WERI-Rb-1 (cell line): Measurements from ENCODE around the gene BBS4.

Experiments used
- DNase-seq: peaks from one replicate; pipeline ENCODE4 v3.0.0-alpha.2; 2020
- H3K27ac ChIP-seq: fragments of 250-450 bp; sonication (Bioruptor Pico); 2 replicates; pipeline ENCODE4 v1.5.1; 2020; ENCODE audit warnings: mild to moderate bottlenecking, moderate library complexity
- H3K27me3 ChIP-seq: fragments of 250-450 bp; sonication (Bioruptor Pico); 2 replicates; pipeline ENCODE4 v1.5.1; 2021; ENCODE audit warnings: mild to moderate bottlenecking, low read depth, moderate library complexity; ENCODE audit not compliant: insufficient read depth, severe bottlenecking
- H3K36me3 ChIP-seq: fragments of 250-450 bp; sonication (Bioruptor Pico); 2 replicates; pipeline ENCODE4 v1.5.1; 2020; ENCODE audit warnings: mild to moderate bottlenecking, moderate library complexity
- H3K4me3 ChIP-seq: 2 replicates; pipeline ENCODE4 v1.5.1; 2011; ENCODE audit warnings: low read depth, mild to moderate bottlenecking, control low read depth, low read length
- H3K9me3 ChIP-seq: fragments of 250-450 bp; sonication (Bioruptor Pico); 2 replicates; pipeline ENCODE4 v1.5.1; 2021; ENCODE audit warnings: mild to moderate bottlenecking, moderate library complexity; ENCODE audit not compliant: severe bottlenecking
- CTCF ChIP-seq: IDR thresholded peaks from 2 replicates; pipeline ENCODE4 v1.5.1; 2011; ENCODE audit warnings: low read depth, mild to moderate bottlenecking, control low read depth, inconsistent platforms, low read length

Gene BBS4

DNA sequence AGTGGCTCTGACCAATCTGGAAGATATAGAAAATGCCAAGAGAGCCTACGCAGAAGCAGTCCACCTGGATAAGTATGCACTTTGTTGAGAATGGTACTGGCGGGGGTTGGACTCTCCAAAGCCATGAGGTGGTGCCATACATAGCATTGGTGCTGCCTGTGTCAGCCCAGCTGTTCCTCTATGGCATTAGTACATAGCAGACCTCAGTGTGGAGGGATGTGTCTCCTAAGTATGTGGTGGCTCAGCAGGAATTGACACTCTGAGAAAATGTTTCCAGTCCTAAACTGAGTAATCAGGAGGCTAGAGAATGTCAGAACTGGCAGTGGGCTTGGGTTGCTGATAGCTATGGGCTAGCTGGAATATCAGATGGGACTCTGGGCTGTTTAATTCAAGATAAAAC lies 49.1 kb downstream of the BBS4 start:
- H3K27ac ChIP-seq, result no peak overlapping the region
- H3K36me3 ChIP-seq, result peaks cover 45% of the 10 kb centered on the region
- DNase-seq, result no peak
- H3K4me3 ChIP-seq, result no peak overlapping the region
- no peaks in the 10 kb centered on the region for H3K9me3 ChIP-seq
- no peaks in the 10 kb centered on the region for H3K27me3 ChIP-seq
- no peak for TF ChIP-seq CTCF

GRCh38 chr15:72737061-72737460 lies 51.1 kb downstream of the BBS4 start:
- DNase-seq, result no peak
- peaks cover 37% of the 10 kb centered on the region for H3K36me3 ChIP-seq

DNA sequence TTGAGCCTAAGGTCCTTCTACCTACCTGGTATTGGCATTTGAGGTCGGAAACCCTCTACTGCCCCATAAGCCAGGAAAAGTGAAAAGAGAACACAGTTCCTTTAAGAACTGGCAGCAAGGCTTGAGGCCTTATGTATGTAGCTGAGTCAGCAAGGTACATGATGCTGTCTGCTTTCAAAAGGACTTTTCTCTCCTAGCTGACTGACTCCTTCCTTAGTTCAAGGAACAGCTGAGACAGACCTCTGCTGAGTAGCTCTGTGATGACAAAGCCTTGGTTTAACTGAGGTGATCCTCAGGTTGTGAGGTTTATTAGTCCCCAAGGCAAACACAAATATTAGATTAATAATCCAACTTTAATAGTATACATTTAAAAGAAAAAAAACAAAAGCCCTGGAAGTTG lies 51.7 kb downstream of the BBS4 start:
- Histone ChIP-seq H3K27me3 (no peaks in the 10 kb centered on the region), H3K4me3 (no peak overlapping the region), H3K27ac (no peak overlapping the region), H3K36me3 (peaks cover 35% of the 10 kb centered on the region), H3K9me3 (no peaks in the 10 kb centered on the region)
- no peak for TF ChIP-seq CTCF
- no peak for DNase-seq

More at GRCh38 chr15:72737061-72737460, 51.1 kb downstream of the BBS4 start:
- Histone ChIP-seq H3K27me3 (no peaks in the 10 kb centered on the region), H3K4me3 (no peak overlapping the region), H3K27ac (no peak overlapping the region), H3K9me3 (no peaks in the 10 kb centered on the region)
- no peak for TF ChIP-seq CTCF

GRCh38 chr15:72740219-72740618 lies 54.2 kb downstream of the BBS4 start:
- no peak overlapping the region for H3K27ac ChIP-seq
- no peak overlapping the region for H3K4me3 ChIP-seq

GRCh38 chr15:72749700-72750099 lies 63.7 kb downstream of the BBS4 start:
- no peaks in the 10 kb centered on the region for H3K9me3 ChIP-seq
- peaks cover 29% of the 10 kb centered on the region for H3K36me3 ChIP-seq
- DNase-seq, result no peak
- no peak overlapping the region for H3K4me3 ChIP-seq
- H3K27me3 ChIP-seq, result no peaks in the 10 kb centered on the region
- H3K27ac ChIP-seq, result no peak overlapping the region
- no peak for TF ChIP-seq CTCF

More at GRCh38 chr15:72740219-72740618, 54.2 kb downstream of the BBS4 start:
- TF ChIP-seq CTCF, result no peak
- Histone ChIP-seq H3K36me3 (peaks cover 28% of the 10 kb centered on the region), H3K27me3 (no peaks in the 10 kb centered on the region), H3K9me3 (no peaks in the 10 kb centered on the region)
- no peak for DNase-seq

GRCh38 chr15:72751751-72752455 lies 65.9 kb downstream of the BBS4 start:
- DNase-seq, result no peak
- no peaks in the 10 kb centered on the region for H3K9me3 ChIP-seq
- H3K4me3 ChIP-seq, result no peak overlapping the region
- H3K27ac ChIP-seq, result no peak overlapping the region
- no peak for TF ChIP-seq CTCF
- H3K36me3 ChIP-seq, result peaks cover 47% of the 10 kb centered on the region
- no peaks in the 10 kb centered on the region for H3K27me3 ChIP-seq
